ENCODE data around the gene PRSS33. TPM values are rescaled to one million over a fixed set of nuclear protein-coding genes. Genes with fewer than 3 reads are reported as not detected.

The PRSS33 gene
- total RNA-seq, 1 donor from 2014 or later, result 0.23 TPM

GRCh38 chr16:2768403-2769089, 18.8 kb downstream of the PRSS33 start:
- peak overlapping the region; percentile 27 for H3K4me3 Mint-ChIP-seq
- DNase-seq (ENCODE audit: low read depth, low spot score), result no peak
- H3K27me3 Mint-ChIP-seq (ENCODE audit: low read depth), result peaks cover 13% of the 10 kb centered on the region
- TF ChIP-seq CTCF (conservative IDR thresholded peaks at IDR 0.05), result no peak
- peaks cover 55% of the 10 kb centered on the region for H3K36me3 Mint-ChIP-seq (ENCODE audit: low read depth)
- peaks cover 10% of the 10 kb centered on the region for H3K4me1 Mint-ChIP-seq
- no peak overlapping the region for H3K27ac Mint-ChIP-seq (ENCODE audit: unreplicated experiment)
- H3K9me3 Mint-ChIP-seq, result peaks cover 4% of the 10 kb centered on the region

GRCh38 chr16:2767891-2768290, 19.5 kb downstream of the PRSS33 start:
- Mint-ChIP-seq H3K27me3 (ENCODE audit: low read depth) (peaks cover 10% of the 10 kb centered on the region), H3K9me3 (peaks cover 11% of the 10 kb centered on the region), H3K27ac (ENCODE audit: unreplicated experiment) (no peak overlapping the region), H3K4me3 (peak overlapping the region; percentile 47), H3K36me3 (ENCODE audit: low read depth) (peaks cover 58% of the 10 kb centered on the region), H3K4me1 (peaks cover 10% of the 10 kb centered on the region)
- no peak for DNase-seq (ENCODE audit: low read depth, low spot score)
- TF ChIP-seq CTCF (conservative IDR thresholded peaks at IDR 0.05), result no peak

DNA sequence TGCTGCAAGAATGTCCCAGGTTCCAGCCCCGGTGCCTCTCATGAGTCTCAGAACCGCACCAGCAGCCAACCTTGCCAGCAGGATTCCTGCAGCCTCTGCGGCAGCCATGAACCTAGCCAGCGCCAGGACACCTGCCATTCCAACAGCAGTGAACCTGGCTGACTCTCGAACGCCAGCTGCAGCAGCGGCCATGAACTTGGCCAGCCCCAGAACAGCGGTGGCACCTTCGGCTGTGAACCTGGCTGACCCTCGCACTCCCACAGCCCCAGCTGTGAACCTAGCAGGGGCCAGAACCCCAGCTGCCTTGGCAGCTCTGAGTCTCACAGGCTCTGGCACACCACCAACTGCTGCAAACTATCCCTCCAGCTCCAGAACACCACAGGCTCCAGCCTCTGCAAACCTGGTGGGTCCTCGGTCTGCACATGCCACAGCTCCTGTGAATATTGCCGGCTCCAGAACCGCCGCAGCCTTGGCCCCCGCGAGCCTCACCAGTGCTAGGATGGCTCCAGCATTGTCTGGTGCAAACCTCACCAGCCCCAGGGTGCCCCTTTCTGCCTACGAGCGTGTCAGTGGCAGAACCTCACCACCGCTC, 20.1 kb downstream of the PRSS33 start:
- TF ChIP-seq CTCF (conservative IDR thresholded peaks at IDR 0.05), result no peak
- H3K4me1 Mint-ChIP-seq, result peaks cover 5% of the 10 kb centered on the region
- no peak overlapping the region for H3K4me3 Mint-ChIP-seq
- H3K36me3 Mint-ChIP-seq (ENCODE audit: low read depth), result peaks cover 61% of the 10 kb centered on the region
- no peak overlapping the region for H3K27ac Mint-ChIP-seq (ENCODE audit: unreplicated experiment)
- peaks cover 6% of the 10 kb centered on the region for H3K27me3 Mint-ChIP-seq (ENCODE audit: low read depth)
- DNase-seq (ENCODE audit: low read depth, low spot score), result no peak
- peaks cover 18% of the 10 kb centered on the region for H3K9me3 Mint-ChIP-seq

GRCh38 chr16:2766430-2767139, 20.8 kb downstream of the PRSS33 start:
- Mint-ChIP-seq H3K27me3 (ENCODE audit: low read depth) (peaks cover 6% of the 10 kb centered on the region), H3K27ac (ENCODE audit: unreplicated experiment) (no peak overlapping the region), H3K36me3 (ENCODE audit: low read depth) (peaks cover 65% of the 10 kb centered on the region), H3K4me3 (no peak overlapping the region), H3K9me3 (peaks cover 23% of the 10 kb centered on the region), H3K4me1 (peaks cover 5% of the 10 kb centered on the region)
- no peak for TF ChIP-seq CTCF (conservative IDR thresholded peaks at IDR 0.05)
- no peak for DNase-seq (ENCODE audit: low read depth, low spot score)

GRCh38 chr16:2765462-2766404, 21.6 kb downstream of the PRSS33 start:
- Mint-ChIP-seq H3K27me3 (ENCODE audit: low read depth) (peaks cover 6% of the 10 kb centered on the region), H3K4me3 (no peak overlapping the region), H3K27ac (ENCODE audit: unreplicated experiment) (no peak overlapping the region), H3K4me1 (peaks cover 5% of the 10 kb centered on the region), H3K9me3 (peaks cover 30% of the 10 kb centered on the region), H3K36me3 (ENCODE audit: low read depth) (peaks cover 74% of the 10 kb centered on the region)
- no peak for DNase-seq (ENCODE audit: low read depth, low spot score)
- TF ChIP-seq CTCF (conservative IDR thresholded peaks at IDR 0.05), result no peak
